Cortex of kidney (tissue), 1 donor: ENCODE measurements around the gene ZAP70.

Experiments used
- DNase-seq: peaks from one replicate; lab custom pipeline; 2025; lab: John Stamatoyannopoulos, UW

ZAP70 gene

GRCh38 chr2:97734061-97735051 is 21.0 kb downstream of the ZAP70 start:
- no peak for DNase-seq

- DNase-seq, result no peak
Measured at GRCh38 chr2:97735161-97735561, 21.8 kb downstream of the ZAP70 start.

GRCh38 chr2:97736185-97736584 is 22.8 kb downstream of the ZAP70 start:
- no peak for DNase-seq

- no peak for DNase-seq
Measured at GRCh38 chr2:97736608-97737330, 23.4 kb downstream of the ZAP70 start.

GRCh38 chr2:97737421-97738178 is 24.2 kb downstream of the ZAP70 start:
- no peak for DNase-seq

GRCh38 chr2:97738179-97739019 is 25.0 kb downstream of the ZAP70 start:
- no peak for DNase-seq

GRCh38 chr2:97739020-97739892 is 25.9 kb downstream of the ZAP70 start:
- no peak for DNase-seq

GRCh38 chr2:97739893-97740245 is 26.5 kb downstream of the ZAP70 start:
- DNase-seq, result no peak

- DNase-seq, result no peak
Measured at GRCh38 chr2:97740590-97741182, 27.3 kb downstream of the ZAP70 start.

GRCh38 chr2:97741251-97741650 is 27.9 kb downstream of the ZAP70 start:
- no peak for DNase-seq

- no peak for DNase-seq
Measured at GRCh38 chr2:97741686-97742085, 28.3 kb downstream of the ZAP70 start.

GRCh38 chr2:97742381-97742847 is 29.0 kb downstream of the ZAP70 start:
- DNase-seq, result no peak

GRCh38 chr2:97743913-97744312 is 30.5 kb downstream of the ZAP70 start:
- DNase-seq, result no peak

- DNase-seq, result no peak
Measured at GRCh38 chr2:97745474-97746174, 32.2 kb downstream of the ZAP70 start.

- DNase-seq, result no peak
Measured at GRCh38 chr2:97747285-97747684, 33.9 kb downstream of the ZAP70 start.

GRCh38 chr2:97747716-97748115 is 34.3 kb downstream of the ZAP70 start:
- DNase-seq, result no peak

GRCh38 chr2:97749581-97749980 is 36.2 kb downstream of the ZAP70 start:
- no peak for DNase-seq

- no peak for DNase-seq
Measured at GRCh38 chr2:97750017-97750416, 36.6 kb downstream of the ZAP70 start.

GRCh38 chr2:97751752-97752151 is 38.4 kb downstream of the ZAP70 start:
- no peak for DNase-seq
